H9 (cell line): Measurements from ENCODE around the gene CYB5RL. TPM values are rescaled to one million over a fixed set of nuclear protein-coding genes. Genes with fewer than 3 reads are reported as not detected.

ENCODE experiments used
- DNase-seq: peaks from one replicate; pipeline ENCODE4 v3.0.0-alpha.2; 2017
- H2AFZ ChIP-seq: one replicate; pipeline ENCODE4 v1.6.1; 2013; ENCODE audit warnings: mild to moderate bottlenecking, low read length, control low read depth, moderate library complexity
- H2AK5ac ChIP-seq: 2 replicates; pipeline ENCODE4 v1.6.1; 2013; ENCODE audit warnings: low read length, control low read depth, mixed read lengths; ENCODE audit not compliant: insufficient read length
- H2BK120ac ChIP-seq: one replicate; pipeline ENCODE4 v1.6.1; 2013; ENCODE audit warnings: low read depth, mild to moderate bottlenecking, low read length, control low read depth, inconsistent platforms; ENCODE audit not compliant: poor library complexity, severe bottlenecking
- H2BK12ac ChIP-seq: 2 replicates; pipeline ENCODE4 v1.6.1; 2013; ENCODE audit warnings: low read length, control low read depth, mixed read lengths, low read depth; ENCODE audit not compliant: insufficient read length
- H2BK15ac ChIP-seq: 2 replicates; pipeline ENCODE4 v1.6.1; 2013; ENCODE audit warnings: low read depth, low read length, control low read depth
- H2BK20ac ChIP-seq: one replicate; pipeline ENCODE4 v1.6.1; 2013; ENCODE audit warnings: low read depth, mild to moderate bottlenecking, low read length, control low read depth, inconsistent platforms; ENCODE audit not compliant: poor library complexity, severe bottlenecking
- H2BK5ac ChIP-seq: 2 replicates; pipeline ENCODE4 v1.6.1; 2013; ENCODE audit warnings: low read length, control low read depth, mixed read lengths; ENCODE audit not compliant: insufficient read length
- H3K14ac ChIP-seq: 2 replicates; pipeline ENCODE4 v1.6.1; 2013; ENCODE audit warnings: low read length, control low read depth; ENCODE audit not compliant: insufficient read depth
- H3K18ac ChIP-seq: 2 replicates; pipeline ENCODE4 v1.6.1; 2013; ENCODE audit warnings: low read depth, mild to moderate bottlenecking, mixed read lengths, low read length, control low read depth; ENCODE audit not compliant: insufficient read length
- H3K23ac ChIP-seq: 2 replicates; pipeline ENCODE4 v1.6.1; 2013; ENCODE audit warnings: low read length, control low read depth, mixed read lengths, low read depth; ENCODE audit not compliant: insufficient read length
- H3K23me2 ChIP-seq: 2 replicates; pipeline ENCODE4 v1.6.1; 2013; ENCODE audit warnings: low read depth, mild to moderate bottlenecking, mixed read lengths, low read length, control low read depth; ENCODE audit not compliant: insufficient read length, poor library complexity, severe bottlenecking
- H3K27ac ChIP-seq: 2 replicates; pipeline ENCODE4 v1.5.1; 2013; ENCODE audit warnings: low read length, control low read depth, mixed read lengths, low read depth; ENCODE audit not compliant: insufficient read length
- H3K27me3 ChIP-seq: 2 replicates; pipeline ENCODE4 v1.6.1; 2013; ENCODE audit warnings: low read length, control low read depth, inconsistent platforms; ENCODE audit not compliant: insufficient read depth
- H3K4ac ChIP-seq: 2 replicates; pipeline ENCODE4 v1.6.1; 2013; ENCODE audit warnings: low read depth, mild to moderate bottlenecking, control low read depth, inconsistent platforms, low read length, moderate library complexity
- H3K4me1 ChIP-seq: 2 replicates; pipeline ENCODE4 v1.6.1; 2013; ENCODE audit warnings: low read length, control low read depth, inconsistent platforms; ENCODE audit not compliant: insufficient read depth
- H3K4me2 ChIP-seq: 2 replicates; pipeline ENCODE4 v1.6.1; 2013; ENCODE audit warnings: low read length, control low read depth, mixed read lengths; ENCODE audit not compliant: insufficient read length, insufficient read depth
- H3K56ac ChIP-seq: 2 replicates; pipeline ENCODE4 v1.6.1; 2013; ENCODE audit warnings: low read depth, mild to moderate bottlenecking, mixed read lengths, low read length, control low read depth; ENCODE audit not compliant: insufficient read length
- H3K79me1 ChIP-seq: 2 replicates; pipeline ENCODE4 v1.6.1; 2013; ENCODE audit warnings: low read depth, mild to moderate bottlenecking, moderate library complexity, low read length, control low read depth, inconsistent platforms; ENCODE audit not compliant: insufficient read depth, poor library complexity, severe bottlenecking
- H3K79me2 ChIP-seq: 2 replicates; pipeline ENCODE4 v1.6.1; 2013; ENCODE audit warnings: low read length, control low read depth, inconsistent platforms; ENCODE audit not compliant: insufficient read depth
- H3K9ac ChIP-seq: 2 replicates; pipeline ENCODE4 v1.6.1; 2013; ENCODE audit warnings: low read length, control low read depth, mixed read lengths; ENCODE audit not compliant: insufficient read length; ENCODE audit errors: extremely low read depth
- H3K9me3 ChIP-seq: one replicate; pipeline ENCODE4 v1.6.1; 2013; ENCODE audit warnings: low read depth, low read length, inconsistent platforms; ENCODE audit not compliant: control insufficient read depth
- H3T11ph ChIP-seq: one replicate; pipeline ENCODE4 v1.6.1; 2013; ENCODE audit warnings: mild to moderate bottlenecking, low read length, control low read depth, inconsistent platforms
- H4K20me1 ChIP-seq: one replicate; pipeline ENCODE4 v1.6.1; 2013; ENCODE audit not compliant: control insufficient read depth, insufficient read length, insufficient read depth
- H4K5ac ChIP-seq: 2 replicates; pipeline ENCODE4 v1.6.1; 2013; ENCODE audit warnings: low read depth, mild to moderate bottlenecking, mixed read lengths, low read length, control low read depth; ENCODE audit not compliant: insufficient read length
- H4K8ac ChIP-seq: replicated peaks from 2 replicates; pipeline ENCODE4 v1.6.1; 2013; ENCODE audit warnings: low read length, control low read depth, mixed read lengths, low read depth; ENCODE audit not compliant: insufficient read length
- H4K91ac ChIP-seq: 2 replicates; pipeline ENCODE4 v1.6.1; 2013; ENCODE audit warnings: low read depth, mild to moderate bottlenecking, moderate library complexity, mixed read lengths, low read length, control low read depth; ENCODE audit not compliant: insufficient read length
- H3K27ac Mint-ChIP-seq, 3 experiments: 2 replicates in 2 of 3; 3 replicates in 1 of 3; pipeline ENCODE4 v1.8.0; 2020 to 2021; ENCODE audit warnings: mixed read lengths in 3 of 3, mild to moderate bottlenecking in 1 of 3, moderate library complexity in 1 of 3
- H3K27me3 Mint-ChIP-seq: 2 replicates; pipeline ENCODE4 v1.8.0; 2021; ENCODE audit warnings: low read depth, mild to moderate bottlenecking, moderate library complexity, mixed read lengths
- H3K36me3 Mint-ChIP-seq, 3 experiments: 2 replicates in 2 of 3; 3 replicates in 1 of 3; pipeline ENCODE4 v1.8.0; 2020 to 2021; ENCODE audit warnings: low read depth in 3 of 3, mixed read lengths in 3 of 3; ENCODE audit not compliant: insufficient read depth in 1 of 3
- H3K4me1 Mint-ChIP-seq, 2 experiments: 2 replicates each; pipeline ENCODE4 v1.8.0; 2020; ENCODE audit warnings: mixed read lengths in 2 of 2
- H3K4me3 Mint-ChIP-seq, 2 experiments: 2 replicates in 1 of 2; 3 replicates in 1 of 2; pipeline ENCODE4 v1.8.0; 2020 to 2021; ENCODE audit warnings: mild to moderate bottlenecking in 2 of 2, mixed read lengths in 2 of 2, moderate library complexity in 1 of 2
- H3K9me3 Mint-ChIP-seq, 2 experiments: 2 replicates in 1 of 2; 3 replicates in 1 of 2; pipeline ENCODE4 v1.8.0; 2020; ENCODE audit warnings: mild to moderate bottlenecking in 2 of 2, mixed read lengths in 2 of 2, moderate library complexity in 1 of 2
- CTCF ChIP-seq: fragments of 200-600 bp; sonication (generic); conservative IDR thresholded peaks from 3 replicates; pipeline ENCODE4 v1.8.0; 2021; ENCODE audit warnings: antibody characterized with exemption, mild to moderate bottlenecking
- WGBS: extraction: QIAGEN DNeasy Blood & Tissue Kit; methylation state at CpG from one replicate; pipeline ENCODE4 v1.1.7; 2013; ENCODE audit warnings: missing lambda C conversion rate, low lambda C conversion rate, mixed read lengths; ENCODE audit not compliant: insufficient read length; ENCODE audit errors: extremely low coverage; 5-methylcytosine and 5-hydroxymethylcytosine counted together
- total RNA-seq: library from RNA; stranded (reverse); gene quantifications from 2 replicates; pipeline ENCODE4 v1.2.1, GENCODE V29; 2021

The CYB5RL gene
- total RNA-seq, 1 experiment from 2014 or later: 12.6 TPM

DNA sequence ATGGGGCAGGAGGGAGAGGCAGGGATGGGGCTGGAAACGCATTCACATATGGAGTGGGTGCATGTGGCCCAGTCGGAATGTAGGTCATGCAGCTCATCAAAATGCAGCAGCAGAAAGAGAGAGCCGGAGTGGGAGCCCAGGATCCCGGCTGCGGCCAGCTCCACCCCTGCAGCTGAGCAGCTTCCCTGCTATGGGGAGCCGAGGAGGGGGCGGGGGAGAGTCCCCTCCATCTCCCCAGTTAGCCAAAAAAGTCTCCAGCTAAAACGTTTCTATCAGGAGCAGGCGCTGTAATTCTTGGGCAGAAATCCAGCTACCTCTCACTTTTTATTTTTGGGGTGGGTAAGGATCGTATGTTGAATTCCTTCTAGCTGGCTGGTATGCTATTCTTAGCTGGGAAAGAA lies 39.8 kb upstream of the CYB5RL start:
- no peak overlapping the region for H4K8ac ChIP-seq
- H3K56ac ChIP-seq: no peak overlapping the region
- no peak overlapping the region for H2BK20ac ChIP-seq
- no peak overlapping the region for H3K23ac ChIP-seq
- H2AFZ ChIP-seq: no peak overlapping the region
- no peaks in the 10 kb centered on the region for H3K23me2 ChIP-seq
- no peaks in the 10 kb centered on the region for H3K4me1 ChIP-seq
- H3K79me1 ChIP-seq: no peaks in the 10 kb centered on the region
- no peak overlapping the region for H2BK5ac ChIP-seq
- Mint-ChIP-seq H3K27me3 (no peaks in the 10 kb centered on the region; the same call in 1 of the 2 replicates), H3K4me1 (no peaks in the 10 kb centered on the region), H3K27ac (no peak overlapping the region), H3K9me3 (peaks cover 3% of the 10 kb centered on the region in 2 experiments; a peak in 3 of 5 replicates), H3K4me3 (no peak overlapping the region), H3K36me3 (peaks cover 45 to 75% (median 61%) of the 10 kb centered on the region in 3 experiments)
- H3K27ac ChIP-seq: no peak overlapping the region
- no peak overlapping the region for H2BK120ac ChIP-seq
- no peak overlapping the region for H3K4ac ChIP-seq
- no peak overlapping the region for H3K14ac ChIP-seq
- H3T11ph ChIP-seq: no peak overlapping the region
- no peak overlapping the region for H3K4me2 ChIP-seq
- no peak for TF ChIP-seq CTCF
- no peak overlapping the region for H2BK15ac ChIP-seq
- DNase-seq: no peak
- WGBS: no CpG with 5 or more reads among the region's 10 CpGs
- H2BK12ac ChIP-seq: no peak overlapping the region
- no peak overlapping the region for H3K9ac ChIP-seq
- H3K9me3 ChIP-seq: no peaks in the 10 kb centered on the region
- H3K79me2 ChIP-seq: no peaks in the 10 kb centered on the region
- no peak overlapping the region for H2AK5ac ChIP-seq
- no peak overlapping the region for H3K18ac ChIP-seq
- H4K91ac ChIP-seq: no peak overlapping the region
- no peaks in the 10 kb centered on the region for H3K27me3 ChIP-seq
- no peaks in the 10 kb centered on the region for H4K20me1 ChIP-seq
- H4K5ac ChIP-seq: no peak overlapping the region
